Bone marrow (tissue), 2 donors: Measurements from ENCODE around the gene ADCY2.

Experiments
- DNase-seq, 2 donors: peaks; one replicate each; lab custom pipeline; 2025; lab: John Stamatoyannopoulos, UW

The ADCY2 gene

DNA sequence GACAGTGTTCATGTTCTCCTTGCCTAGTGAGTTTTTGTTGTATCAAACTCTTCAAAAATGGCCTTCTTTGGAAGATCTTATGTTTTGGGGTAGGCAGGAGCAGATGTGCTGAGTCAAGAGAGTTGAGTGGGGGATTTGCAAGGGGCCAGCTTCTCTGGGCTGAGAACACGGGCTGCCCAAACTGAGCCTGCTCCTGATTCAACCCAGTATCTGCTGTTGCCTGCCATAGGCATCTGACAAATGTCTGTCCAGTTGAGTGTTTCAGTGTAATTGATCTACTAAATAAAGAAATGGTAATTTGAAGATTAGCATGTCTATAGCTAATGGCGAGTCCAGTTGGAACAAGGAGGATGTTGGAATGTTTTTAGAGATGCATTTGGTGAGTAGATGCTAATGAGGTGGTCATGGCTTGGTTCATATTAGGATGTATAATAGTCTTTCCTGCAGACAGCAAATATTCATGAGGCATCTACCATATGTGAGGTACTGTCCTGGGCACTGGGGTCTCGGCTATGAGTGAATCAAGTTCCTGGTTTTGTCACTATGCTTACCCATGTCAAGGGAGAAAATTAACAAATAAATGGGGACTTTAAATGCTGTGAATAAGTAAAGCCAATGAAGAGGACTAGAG is 119.5 kb downstream of the ADCY2 start:
- DNase-seq = no peak

DNA sequence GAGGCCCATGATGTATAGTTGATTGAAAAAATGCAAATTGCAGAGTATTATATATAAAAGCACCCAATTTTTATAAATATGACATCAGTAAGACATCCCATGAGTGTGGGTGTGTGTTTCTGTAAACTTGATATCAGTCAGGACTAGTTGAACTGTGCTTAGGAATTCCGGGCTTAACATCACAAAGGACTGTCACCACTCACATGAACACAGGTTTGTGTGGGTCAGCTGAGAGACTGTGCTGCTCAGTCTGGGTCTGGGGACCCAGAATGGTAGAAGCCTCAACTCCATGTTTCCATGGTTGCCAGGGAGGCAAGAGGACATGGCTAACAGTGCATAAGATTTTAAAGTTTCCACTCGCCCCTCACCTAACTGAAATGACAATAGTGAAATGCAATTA is 120.3 kb downstream of the ADCY2 start:
- DNase-seq = no peak

DNA sequence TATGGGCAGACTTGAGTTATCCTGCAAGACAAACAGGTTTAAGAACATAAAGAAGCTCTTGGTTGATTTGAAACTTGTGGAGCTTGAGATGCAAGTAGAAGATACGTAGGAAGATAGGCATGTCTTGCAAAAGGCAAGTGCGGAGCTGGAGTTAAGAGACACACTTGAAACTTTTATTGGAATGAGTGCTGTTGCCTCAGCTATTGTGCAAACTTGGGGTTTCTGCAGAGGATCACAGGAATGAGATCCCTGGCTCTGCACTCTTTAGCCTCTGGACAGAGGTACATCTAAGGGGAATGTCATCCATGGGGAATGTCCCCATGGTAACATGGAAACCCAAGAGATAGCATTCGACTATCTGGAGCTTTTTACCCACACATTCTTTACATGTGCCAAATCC is 121.1 kb downstream of the ADCY2 start:
- no peak for DNase-seq

DNA sequence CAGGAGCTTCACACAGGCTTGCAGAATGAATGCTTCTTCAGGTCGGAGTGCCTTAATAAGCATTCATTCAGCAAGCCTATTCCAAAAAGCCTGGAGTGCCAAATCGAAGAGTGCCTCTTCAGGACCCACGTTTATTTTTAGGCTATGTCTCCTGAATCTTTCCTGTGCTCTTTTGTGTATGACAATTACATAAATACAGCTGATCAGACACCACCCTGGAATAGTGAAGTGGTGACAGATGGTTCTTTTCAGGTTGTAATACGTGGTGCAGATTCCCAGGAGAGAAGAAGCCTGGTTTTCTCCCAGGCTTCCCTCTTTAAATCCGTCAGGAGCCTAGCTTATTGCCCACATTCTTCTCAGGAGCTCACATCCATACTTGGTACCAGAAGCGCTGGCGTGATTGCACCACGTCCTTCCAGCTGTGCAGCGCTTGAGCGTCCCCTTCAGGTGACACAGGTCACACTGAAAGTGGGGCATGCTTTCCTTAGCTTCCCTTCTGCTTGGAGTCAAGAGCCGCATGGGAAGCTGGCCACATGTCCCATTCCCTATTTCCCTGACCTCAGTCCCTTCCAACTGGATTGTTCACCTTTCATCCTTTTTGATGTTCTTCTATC is 123.1 kb downstream of the ADCY2 start:
- no peak for DNase-seq

DNA sequence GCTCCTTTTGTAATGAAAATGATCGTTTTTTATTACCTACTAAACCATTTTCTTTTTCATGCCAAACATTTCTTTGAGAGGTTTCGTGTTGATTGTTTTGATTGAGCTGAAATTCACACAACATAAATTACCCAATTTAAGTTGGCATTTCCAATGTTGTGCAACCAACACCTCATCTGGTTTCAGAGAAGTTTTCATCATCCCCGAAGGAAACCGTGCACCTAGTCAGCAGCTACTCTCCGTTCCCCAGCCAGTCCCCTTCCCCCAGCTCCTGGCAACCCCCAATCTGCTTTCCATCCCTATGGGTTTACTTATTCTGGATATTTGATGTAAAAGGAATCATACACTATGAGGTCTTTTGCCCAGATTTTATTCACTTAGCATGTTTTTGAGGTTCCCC is 123.6 kb downstream of the ADCY2 start:
- no peak for DNase-seq

DNA sequence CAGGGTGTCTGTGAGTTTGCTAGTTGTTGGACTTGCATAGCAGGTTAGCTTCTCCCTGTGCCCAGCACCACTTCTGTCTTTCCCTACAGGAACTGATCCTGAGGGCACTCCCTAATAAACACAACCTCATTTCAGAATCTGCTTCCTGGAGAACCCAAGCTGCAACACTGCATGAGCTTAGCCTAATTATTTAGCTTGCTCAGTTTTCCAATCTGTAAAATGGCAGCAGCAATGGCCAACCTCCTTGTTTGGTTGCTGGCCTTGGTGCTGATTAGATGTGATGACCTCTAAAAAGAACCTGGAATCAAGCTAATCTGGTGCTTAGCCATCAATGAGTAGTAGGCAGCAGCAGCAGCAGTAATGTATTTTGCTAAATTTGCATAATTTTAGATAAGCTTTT is 133.9 kb downstream of the ADCY2 start:
- DNase-seq = no peak

DNA sequence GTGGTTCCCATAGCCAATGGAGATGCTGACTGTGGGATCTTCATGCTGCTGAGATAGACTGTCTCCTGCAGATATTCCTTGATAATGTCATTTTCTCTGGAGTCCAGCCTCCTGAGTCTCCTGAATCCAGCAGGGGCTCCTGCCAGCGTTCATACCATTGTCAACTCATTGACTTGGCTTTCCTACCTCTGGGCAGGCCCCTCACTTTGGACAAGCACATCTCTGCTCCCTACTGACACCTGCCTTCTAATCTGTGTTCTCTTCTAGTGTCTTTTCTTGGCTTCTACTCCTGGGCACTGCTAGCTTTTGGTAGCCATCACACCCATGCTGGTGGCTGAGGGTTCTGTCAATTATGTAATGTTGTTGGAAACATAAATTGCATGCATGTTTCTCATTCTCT is 138.0 kb downstream of the ADCY2 start:
- no peak for DNase-seq

DNA sequence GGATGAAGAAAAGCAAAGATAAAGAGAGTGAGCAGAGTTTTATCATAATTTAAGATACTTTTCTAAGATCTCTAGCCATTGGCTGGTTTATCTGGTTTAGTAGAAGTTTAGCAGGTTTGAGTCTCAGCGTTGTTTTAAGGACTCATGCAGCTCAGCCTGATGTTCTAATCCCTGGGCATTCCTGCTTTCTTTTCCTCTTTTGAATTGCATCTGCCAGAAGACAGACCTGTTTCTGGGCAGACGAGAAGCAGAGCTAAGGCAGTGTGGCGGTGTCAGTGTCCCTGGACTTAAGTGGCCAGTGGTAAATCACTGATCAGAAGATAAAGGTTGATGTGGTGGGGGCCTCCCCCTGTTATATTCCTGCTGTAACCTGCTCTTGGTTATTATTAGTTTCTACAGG is 138.6 kb downstream of the ADCY2 start:
- no peak for DNase-seq

DNA sequence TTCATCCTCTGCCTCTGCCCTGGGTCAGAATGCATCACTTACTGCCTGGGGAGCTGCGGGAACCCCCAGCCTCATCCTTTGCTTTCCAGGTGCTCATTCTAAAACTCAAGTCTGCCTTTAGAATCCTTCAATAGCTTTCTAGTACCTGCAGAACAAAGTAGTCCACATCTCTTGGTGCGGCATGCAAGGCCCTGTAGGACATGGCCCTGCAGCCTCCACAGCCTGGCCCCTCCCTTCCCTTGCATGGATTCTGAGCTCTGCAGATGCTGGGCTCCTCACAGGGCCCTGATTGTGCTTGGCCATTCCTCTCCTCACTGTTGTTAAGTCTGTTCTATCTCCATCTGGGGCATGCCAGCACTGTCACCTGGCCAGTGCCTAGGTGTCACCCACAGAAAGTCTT is 141.6 kb downstream of the ADCY2 start:
- no peak for DNase-seq

DNA sequence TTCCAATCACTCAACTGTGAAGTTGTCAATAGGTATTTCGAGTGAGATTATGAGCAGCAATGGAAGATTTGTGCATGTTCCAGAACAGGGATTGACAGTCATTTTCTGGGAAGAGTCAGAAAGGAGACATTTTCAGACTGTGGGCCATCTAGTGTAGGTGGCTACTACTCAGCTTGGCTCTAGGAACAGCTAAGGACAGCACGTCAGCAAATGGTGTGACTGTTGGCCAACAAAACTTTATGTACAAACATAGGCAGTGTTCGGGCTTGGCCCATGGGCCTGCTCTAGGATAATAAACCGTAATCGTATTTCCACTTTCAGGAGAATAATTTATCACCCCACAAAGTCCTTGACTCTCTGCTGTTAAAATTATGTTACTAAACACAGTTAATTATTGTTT is 143.6 kb downstream of the ADCY2 start:
- no peak for DNase-seq

DNA sequence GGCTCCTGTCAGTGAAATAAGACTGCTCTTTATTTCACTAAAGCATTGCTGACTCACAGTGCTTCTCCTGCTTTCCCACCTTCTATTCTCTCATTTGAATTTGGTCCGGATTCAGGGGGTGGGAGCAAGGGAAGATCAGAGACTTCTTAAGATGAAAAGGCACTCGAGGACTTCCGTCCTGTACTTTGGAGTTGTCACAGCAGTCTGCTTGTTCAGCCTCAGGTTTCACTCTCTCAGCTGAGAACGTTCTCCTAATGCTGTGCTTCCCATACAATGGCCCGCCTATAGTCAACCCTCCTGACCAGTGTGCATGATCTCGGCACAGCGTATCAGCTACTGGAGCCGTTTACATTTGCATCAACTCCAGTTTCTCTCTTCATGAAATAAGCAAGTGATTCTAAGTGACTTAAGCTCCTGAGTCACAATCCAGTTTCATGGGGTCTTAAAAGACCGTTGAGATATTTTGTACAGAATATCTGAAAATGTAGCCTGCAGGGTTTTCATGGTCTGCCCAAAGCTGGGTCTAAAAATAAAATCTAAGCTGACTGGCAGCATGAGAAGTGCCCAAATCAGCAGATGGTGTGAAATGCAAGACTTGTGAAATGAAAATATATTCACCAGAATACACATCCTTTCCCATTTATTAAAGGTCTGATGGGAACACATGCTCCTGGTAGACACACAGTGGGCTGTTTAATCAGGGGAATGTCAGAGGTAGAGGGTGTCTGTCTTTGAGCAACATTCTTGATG is 145.0 kb downstream of the ADCY2 start:
- DNase-seq = no peak

DNA sequence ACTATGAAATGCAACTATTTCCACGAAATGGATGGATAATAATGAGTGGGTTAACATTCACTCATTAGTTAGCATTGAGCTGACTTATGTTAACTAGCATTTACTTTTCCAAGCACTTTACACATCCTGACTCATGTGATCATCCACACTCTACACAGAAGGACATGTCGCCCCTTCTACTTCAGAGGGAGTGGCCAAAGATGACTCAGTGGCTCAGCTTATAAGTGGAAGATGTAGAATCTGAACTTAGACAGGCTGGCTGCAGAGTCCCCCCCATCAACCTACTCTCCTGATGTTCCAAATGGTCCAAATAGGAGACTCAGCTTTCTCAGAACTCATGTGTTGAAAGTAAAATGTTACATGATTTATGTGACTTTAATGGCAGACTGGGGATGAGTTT is 146.0 kb downstream of the ADCY2 start:
- no peak for DNase-seq

DNA sequence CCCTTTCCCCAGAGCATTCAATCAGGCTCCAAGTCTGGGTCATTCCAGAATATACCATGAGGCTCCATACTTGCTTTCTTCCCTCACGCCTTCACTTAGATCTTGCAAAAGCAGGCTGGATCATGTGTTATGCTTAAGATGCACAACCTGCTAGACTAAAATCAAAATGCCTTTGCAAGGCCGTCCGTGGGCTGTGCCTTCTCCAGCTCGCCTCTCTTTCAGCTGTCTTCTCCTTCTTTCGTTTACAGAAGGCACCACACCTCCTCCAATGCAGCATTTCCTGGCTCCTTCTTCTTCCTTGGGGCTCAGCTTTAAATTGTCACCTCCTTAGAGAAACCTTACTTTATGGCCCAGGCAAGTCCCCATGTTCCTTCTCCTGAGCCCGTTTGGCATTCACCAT is 150.6 kb downstream of the ADCY2 start:
- no peak for DNase-seq

DNA sequence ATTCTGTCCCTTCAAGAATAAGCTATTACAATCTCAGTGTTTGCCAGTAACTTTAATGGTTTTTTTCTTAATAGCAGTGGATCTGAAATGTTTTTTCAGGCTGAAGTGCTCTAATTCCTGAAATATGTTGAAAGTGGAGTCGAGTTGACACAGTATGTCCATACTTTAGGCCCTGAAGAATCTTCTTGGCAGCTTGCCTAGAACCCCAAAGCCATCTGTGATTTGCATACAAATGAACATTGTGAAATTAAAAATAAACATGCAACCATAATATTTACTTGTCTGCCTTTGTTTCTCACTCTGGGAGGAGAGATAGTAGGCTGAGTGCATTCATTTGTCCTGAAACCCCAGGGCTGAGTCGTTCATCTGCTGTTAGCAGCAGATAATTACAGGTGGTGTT is 152.7 kb downstream of the ADCY2 start:
- DNase-seq = no peak

DNA sequence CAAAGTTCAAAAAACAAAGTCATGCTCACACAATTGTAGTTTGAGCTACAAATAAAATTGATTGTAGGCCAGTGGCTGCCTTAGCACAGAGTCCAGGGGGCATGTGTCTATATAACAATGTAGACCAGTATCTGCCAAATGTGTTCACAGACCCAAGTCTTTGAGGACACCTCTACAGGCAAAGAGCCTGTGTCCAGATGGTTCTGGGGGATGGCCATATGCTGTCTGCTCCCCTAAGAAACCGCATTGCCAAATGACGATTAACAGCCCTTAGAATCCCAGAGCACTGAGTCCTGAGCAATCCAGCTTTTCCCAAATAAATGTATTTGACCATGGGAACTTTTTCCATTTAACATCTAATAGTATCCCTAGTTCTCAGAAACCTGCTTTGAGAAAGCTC is 169.6 kb downstream of the ADCY2 start:
- DNase-seq = no peak

DNA sequence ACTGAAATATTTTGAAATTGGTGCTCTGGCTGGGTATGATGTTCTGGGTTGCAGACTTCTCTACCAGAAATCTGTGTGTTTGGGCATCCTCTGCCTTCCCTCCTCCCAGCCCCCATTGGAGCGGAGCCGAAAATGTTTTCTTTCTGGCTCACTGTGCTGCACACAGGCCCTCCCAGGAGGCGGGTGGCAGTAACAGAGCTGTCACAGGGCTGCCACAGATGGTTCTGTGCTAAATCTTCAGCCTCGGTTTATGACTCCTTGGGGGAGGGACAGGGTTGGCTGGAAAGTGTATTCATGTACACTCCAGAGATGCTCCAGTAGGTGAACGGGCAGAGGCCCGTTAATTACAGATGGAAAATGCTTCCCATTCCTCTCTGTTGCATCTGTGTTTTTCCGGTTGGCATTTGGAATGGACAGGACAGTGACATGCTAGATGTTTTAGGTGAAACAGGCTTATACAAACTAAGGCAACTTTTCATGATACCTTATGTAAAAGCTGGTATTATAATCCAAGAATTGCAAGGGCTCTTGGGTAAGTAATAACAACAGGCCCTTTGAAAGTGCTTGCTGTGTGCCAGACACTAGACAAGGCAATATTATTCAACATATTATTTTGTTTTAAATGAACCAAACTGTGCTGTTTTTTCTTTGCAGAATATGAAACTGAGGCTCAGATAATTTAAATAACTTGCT is 180.2 kb downstream of the ADCY2 start:
- no peak for DNase-seq

DNA sequence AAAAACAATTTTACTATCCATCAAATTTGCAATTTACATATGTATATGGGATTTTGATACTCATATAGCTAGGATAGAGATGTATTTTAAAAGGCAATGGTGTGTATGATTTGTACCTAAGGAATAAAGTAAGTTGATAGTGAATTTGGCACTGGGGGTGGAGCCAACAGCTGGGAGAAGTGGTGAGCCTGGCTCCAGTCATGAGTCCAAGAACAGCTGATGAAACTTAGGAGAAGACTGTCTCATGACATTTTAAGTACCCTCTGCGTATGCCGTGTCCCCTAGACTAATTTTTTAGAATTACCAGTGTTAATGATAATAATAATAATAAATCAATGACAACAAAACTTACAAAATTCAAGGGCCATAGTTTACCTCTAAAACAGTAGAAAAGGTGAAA is 181.4 kb downstream of the ADCY2 start:
- no peak for DNase-seq

DNA sequence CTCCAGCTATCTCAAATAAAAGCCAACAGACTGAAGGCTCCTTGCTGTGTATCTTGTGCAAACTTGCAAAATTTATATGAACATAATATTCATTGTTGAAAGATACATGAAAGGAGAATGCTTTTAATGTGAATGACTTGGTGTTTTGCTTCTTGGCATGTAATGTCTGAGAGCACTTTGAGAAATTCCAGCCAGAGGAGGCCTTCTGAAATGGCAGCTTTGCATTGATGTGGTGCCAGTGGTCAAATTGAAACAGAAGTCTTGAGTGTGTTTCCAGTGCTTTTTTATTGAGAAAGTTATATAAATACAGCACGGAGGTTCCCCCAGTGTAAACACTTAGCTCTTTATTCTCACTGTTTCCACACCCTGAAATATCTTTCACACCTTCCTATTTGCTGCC is 182.1 kb downstream of the ADCY2 start:
- DNase-seq = no peak

DNA sequence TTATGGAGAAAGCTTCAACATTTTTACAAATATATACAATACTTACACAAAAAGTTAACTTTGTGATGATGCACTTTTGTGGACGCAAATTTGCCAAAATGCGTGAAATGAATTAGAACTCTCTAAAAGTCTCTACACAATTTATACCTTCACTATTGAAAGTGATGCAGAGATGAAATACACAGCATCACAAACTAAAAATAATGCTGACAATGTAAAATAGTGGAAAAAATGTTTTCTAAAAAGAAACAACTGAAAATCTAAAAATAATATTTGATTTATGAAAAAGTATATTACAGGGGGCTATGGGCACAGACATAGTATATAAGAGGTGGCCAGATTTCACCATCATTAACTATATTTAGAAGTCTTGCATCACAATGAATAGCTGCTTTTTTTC is 188.8 kb downstream of the ADCY2 start:
- DNase-seq = no peak

DNA sequence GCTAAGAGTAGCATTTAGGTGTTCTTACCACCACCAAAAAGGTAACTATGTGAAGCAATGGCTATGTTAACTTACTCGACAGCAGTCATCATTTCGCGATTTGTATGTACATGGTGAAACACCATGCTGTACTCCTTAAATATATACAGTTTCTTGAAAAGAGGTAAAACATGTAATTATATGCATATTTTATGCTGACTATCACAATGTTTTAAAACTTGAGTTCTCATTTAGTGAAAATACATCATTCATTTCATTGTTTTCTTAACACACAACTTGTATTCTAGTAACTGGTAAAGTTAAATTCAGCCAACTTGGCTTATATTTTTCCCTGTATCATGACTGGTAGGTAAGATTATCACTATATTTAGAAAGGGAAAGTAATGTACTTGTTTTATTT is 189.9 kb downstream of the ADCY2 start:
- no peak for DNase-seq

DNA sequence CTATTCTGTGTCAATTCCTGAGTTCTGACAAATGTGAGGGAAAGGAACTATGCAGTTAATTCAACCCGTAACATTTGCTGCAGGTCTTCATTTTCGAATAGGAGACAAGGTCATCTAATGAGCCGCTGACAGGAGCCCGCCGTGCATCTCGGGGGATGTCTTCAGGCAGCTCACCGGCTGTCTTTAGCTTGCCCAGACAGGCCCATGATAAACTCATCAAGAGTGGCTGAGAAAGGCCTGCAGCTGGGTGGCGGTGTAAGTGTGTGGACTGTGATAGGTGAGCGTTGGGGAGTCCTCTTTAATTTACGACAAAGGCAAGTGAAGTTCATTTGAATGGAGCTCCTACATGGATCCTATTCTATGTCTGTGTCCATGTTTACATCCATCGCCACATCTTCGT is 190.5 kb downstream of the ADCY2 start:
- DNase-seq = no peak

DNA sequence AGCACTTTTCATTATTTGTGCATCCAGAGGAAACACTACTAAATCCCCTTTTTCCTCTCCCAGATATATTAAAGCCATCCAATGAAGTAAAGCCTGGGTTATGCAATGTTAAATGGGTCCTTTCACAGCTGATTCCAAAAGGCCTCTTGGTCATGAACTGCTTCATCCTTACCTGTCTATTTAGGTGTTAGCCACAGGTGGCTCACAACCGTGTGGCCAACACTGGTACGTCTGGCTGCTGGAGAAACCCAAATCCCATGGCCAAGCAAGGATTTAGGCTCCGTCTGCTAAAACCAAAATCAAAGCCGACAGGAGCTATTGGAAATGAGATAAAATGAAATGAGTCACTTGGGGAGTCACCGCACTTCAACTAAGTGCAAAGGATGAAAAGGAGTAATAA is 193.9 kb downstream of the ADCY2 start:
- no peak for DNase-seq

DNA sequence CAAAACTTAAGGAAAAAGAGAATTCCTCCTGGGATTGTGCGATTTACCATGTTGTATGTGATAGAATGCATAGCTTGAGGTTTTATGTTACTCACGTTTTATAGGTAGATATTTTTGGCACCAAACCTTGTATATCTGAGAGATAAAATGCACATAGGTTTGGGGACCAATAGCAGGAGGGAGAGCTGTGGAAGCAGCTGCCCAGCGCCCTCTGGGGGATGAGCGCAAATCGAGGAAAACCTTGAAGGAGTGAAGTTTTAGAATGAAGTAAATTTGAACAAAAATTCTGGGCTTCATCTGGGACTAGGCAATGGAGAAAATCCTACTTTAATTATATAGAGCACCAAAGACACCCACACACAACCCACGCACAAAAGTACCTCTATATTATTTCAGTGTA is 197.0 kb downstream of the ADCY2 start:
- no peak for DNase-seq
